Measurements from ENCODE around the gene SLC1A7.

- TF ChIP-seq CTCF (IDR thresholded peaks at IDR 0.05; ENCODE audit: poor library complexity, severe bottlenecking), result no peak
- no peak for TF ChIP-seq EZH2 (IDR thresholded peaks at IDR 0.05; ENCODE audit: borderline replicate concordance, insufficient read depth, low read length, poor library complexity, severe bottlenecking)
- TF ChIP-seq REST (IDR thresholded peaks at IDR 0.05; ENCODE audit: borderline replicate concordance), result no peak
- no peak for TF ChIP-seq TAF1 (IDR thresholded peaks at IDR 0.05; ENCODE audit: low read depth)
- TF ChIP-seq MXI1 (conservative IDR thresholded peaks at IDR 0.05; ENCODE audit: poor library complexity, severe bottlenecking), result no peak
Measured at GRCh38 chr1:53088616-53089300, 53.7 kb downstream of the SLC1A7 start.
